Adrenal gland (tissue), 12 donors: ENCODE results near the gene DLG2. TPM values are rescaled to one million over a fixed set of nuclear protein-coding genes. Genes with fewer than 3 reads are reported as not detected.

Experiments used
- DNase-seq, 7 donors: peaks; one replicate each; pipeline ENCODE4 v3.0.0-alpha.2; 2019 to 2020
- H3K27ac ChIP-seq, 5 donors: fragments of 200-600 bp; sonication (generic) in 4 of 5; 1 replicate in 3 of 5; 2 replicates in 2 of 5; pipeline versions ENCODE4 v1.5.1 to v1.8.0; 2016 to 2020; ENCODE audit warnings: mild to moderate bottlenecking in 1 of 5
- H3K27me3 ChIP-seq: fragments of 200-600 bp; 2 replicates; pipeline ENCODE4 v1.8.0; 2021
- H3K36me3 ChIP-seq, 2 donors: fragments of 200-600 bp; replicated peaks in 1 of 2; 1 replicate in 1 of 2; 2 replicates in 1 of 2; pipeline versions ENCODE4 v1.5.1 to v1.8.0; 2018 to 2022
- H3K4me1 ChIP-seq, 2 donors: fragments of 200-600 bp; replicated peaks in 1 of 2; 1 replicate in 1 of 2; 2 replicates in 1 of 2; pipeline versions ENCODE4 v1.5.1 to v1.8.0; 2018 to 2021
- H3K4me3 ChIP-seq, 4 donors: fragments of 200-600 bp; sonication (generic) in 3 of 4; one replicate each; pipeline ENCODE4 v1.5.1; 2016 to 2018
- H3K9me3 ChIP-seq, 3 donors: fragments of 200-600 bp; sonication (generic) in 1 of 3; replicated peaks in 1 of 3; 1 replicate in 2 of 3; 2 replicates in 1 of 3; pipeline versions ENCODE4 v1.5.1 to v1.8.0; 2016 to 2021
- POLR2A ChIP-seq, 2 donors: fragments of 450-650 bp; IDR thresholded peaks; one replicate each; pipeline ENCODE4 v1.6.1; 2017; ENCODE audit warnings: antibody characterized with exemption in 2 of 2, mild to moderate bottlenecking in 2 of 2, moderate library complexity in 1 of 2
- WGBS, 4 donors: extraction: QIAGEN DNeasy Blood & Tissue Kit in 2 of 4; methylation state at CpG; one replicate each; pipeline versions ENCODE4 v1.1.5 to v1.1.7; 2013 to 2017; 5-methylcytosine and 5-hydroxymethylcytosine counted together
- intact Hi-C, 2 donors: fragments of 100-400 bp; cut with DNase I; formaldehyde crosslinking; loops; one replicate each; pipeline versions ENCODE4 v1.14.1 to v1.15.0; 2022 to 2023
- polyA plus RNA-seq, 3 donors: library from polyadenylated mRNA; stranded (reverse); fragments of 200-250 nt in 2 of 3; fragments of 350-450 nt in 1 of 3; fragmentation: Illumina TruSeq in 1 of 3; extraction: RNeasy Lipid Tissue Mini Kit (QIAGEN cat#74804) in 1 of 3; gene quantifications; one replicate each; pipeline ENCODE4 v1.2.3, GENCODE V29; 2013 to 2014
- total RNA-seq, 9 donors: library from RNA; depleted of rRNA in 4 of 9; stranded (reverse); fragments of >200 nt in 4 of 9; fragments of 120-200 nt in 1 of 9; fragmentation: NEBNext Ultra II Directional in 1 of 9; extraction: Animal tissue kit (Norgen Biotek cat#: 25700) in 1 of 9; gene quantifications; one replicate each; pipeline versions ENCODE4 v1.1.0 to v1.2.4, GENCODE V29; 2013 to 2023
- TF ChIP-seq, protein P1 (sequence below), 6 experiments: fragments of 450-650 bp in 4 of 6; fragments of 200-600 bp in 2 of 6; sonication (generic) in 1 of 6; IDR thresholded peaks; 1 replicate in 5 of 6; 2 replicates in 1 of 6; pipeline versions ENCODE4 v1.5.1 to v1.8.0; 2016 to 2021; ENCODE audit warnings: antibody characterized with exemption in 6 of 6, mild to moderate bottlenecking in 2 of 6, moderate library complexity in 1 of 6
- donor health status: healthy with polysubstance abuse.
- donor health status: Bipolar disorder and iron deficiency.
- donor health status: DM: yes; HTN: yes; CAD: no.
- donor health status: DM: no; HTN: no; CAD: no.
- donor health status: DM: no; HTN: no; CAD: no.
- donor health status: DM: yes; HTN: yes; CAD: no.

The DLG2 gene
- total and polyA plus RNA-seq, 12 donors: 8.3 to 101 (median 37.5) TPM

DNA sequence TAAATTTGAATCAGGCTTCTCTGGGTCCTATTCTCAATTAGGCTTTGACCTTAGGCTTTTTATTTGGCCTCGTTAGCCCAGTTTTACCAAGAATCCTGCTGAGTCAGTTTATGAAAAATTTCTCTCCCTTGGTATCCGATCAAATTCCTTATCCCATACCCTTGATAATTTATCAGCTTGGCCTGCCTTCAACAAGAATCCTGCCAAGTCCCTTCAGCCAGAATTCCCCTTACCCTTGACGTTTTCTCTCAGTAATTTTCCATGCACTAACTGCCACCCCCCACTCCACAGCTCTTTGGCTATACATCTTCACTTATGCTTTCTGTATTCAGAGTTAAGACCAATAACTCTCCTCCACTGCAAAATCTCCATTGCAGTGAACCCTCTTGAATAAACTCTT is 1530.0 kb downstream of the DLG2 start:
- Histone ChIP-seq H3K27ac (peak overlapping the region; percentile 45 to 70 (median 58)), H3K36me3 (no peaks in the 10 kb centered on the region), H3K4me1 (peaks cover 29 to 50% of the 10 kb centered on the region in 2 donors), H3K4me3 (no peak overlapping the region), H3K9me3 (no peaks in the 10 kb centered on the region), H3K27me3 (no peaks in the 10 kb centered on the region)
- WGBS, 4 donors: 23 to 28% (median 25%) methylated on average over 3 of the region's 3 CpGs
- TF ChIP-seq POLR2A (IDR thresholded peaks at IDR 0.05): no peak
- TF ChIP-seq, protein P1, sequence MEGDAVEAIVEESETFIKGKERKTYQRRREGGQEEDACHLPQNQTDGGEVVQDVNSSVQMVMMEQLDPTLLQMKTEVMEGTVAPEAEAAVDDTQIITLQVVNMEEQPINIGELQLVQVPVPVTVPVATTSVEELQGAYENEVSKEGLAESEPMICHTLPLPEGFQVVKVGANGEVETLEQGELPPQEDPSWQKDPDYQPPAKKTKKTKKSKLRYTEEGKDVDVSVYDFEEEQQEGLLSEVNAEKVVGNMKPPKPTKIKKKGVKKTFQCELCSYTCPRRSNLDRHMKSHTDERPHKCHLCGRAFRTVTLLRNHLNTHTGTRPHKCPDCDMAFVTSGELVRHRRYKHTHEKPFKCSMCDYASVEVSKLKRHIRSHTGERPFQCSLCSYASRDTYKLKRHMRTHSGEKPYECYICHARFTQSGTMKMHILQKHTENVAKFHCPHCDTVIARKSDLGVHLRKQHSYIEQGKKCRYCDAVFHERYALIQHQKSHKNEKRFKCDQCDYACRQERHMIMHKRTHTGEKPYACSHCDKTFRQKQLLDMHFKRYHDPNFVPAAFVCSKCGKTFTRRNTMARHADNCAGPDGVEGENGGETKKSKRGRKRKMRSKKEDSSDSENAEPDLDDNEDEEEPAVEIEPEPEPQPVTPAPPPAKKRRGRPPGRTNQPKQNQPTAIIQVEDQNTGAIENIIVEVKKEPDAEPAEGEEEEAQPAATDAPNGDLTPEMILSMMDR (IDR thresholded peaks at IDR 0.05): peak in 1 of 6 experiments; percentile 4
- intact Hi-C loops: no loop called here
- peak; percentile 45 to 77 (median 64) for DNase-seq

DNA sequence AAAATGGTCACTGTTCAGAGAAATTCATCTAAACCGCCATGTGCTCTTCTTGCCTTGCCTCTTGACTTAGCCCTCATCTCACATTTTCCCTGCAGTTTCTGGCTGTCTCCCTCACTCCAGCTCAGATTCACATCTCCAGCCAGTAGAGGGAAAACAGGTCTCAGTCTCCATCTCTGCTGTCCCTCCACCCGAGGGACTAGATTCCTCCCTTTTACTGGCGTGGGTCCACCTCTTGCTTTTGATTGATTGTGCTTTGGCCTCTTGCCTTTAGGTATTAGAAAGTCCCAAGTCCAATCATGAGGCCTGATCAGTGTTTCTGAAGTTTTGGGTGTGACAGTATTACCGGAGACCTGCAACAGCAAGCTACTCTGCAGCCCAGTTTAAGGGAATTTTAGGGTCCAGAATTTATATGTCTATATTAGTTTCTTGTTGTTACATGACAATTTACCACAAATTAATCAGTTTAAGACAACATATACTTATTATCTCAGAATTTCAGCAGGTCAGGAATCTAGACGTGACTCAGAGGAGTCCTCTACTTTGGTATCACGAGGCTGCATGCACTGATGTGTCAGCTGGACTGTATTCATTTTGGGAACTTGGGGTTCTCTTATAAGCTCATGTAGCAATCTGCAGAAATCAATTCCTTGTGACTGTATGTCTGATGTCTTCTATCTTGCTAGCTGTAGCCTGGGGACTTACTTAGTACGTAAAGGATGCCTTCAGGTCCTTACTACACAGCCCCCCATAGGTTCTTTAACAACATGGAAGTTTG is 1535.7 kb downstream of the DLG2 start:
- no peaks in the 10 kb centered on the region for H3K36me3 ChIP-seq
- peak in 6 of 7 donors; percentile 36 to 73 (median 54) for DNase-seq
- no peaks in the 10 kb centered on the region for H3K27me3 ChIP-seq
- intact Hi-C loops: no loop called here
- H3K4me3 ChIP-seq: no peak overlapping the region
- 62 to 66% (median 65%) methylated on average over 7 of the region's 7 CpGs for WGBS, 4 donors
- H3K9me3 ChIP-seq: no peaks in the 10 kb centered on the region
- peaks cover 26 to 51% of the 10 kb centered on the region in 2 donors for H3K4me1 ChIP-seq
- TF ChIP-seq, protein P1 (IDR thresholded peaks at IDR 0.05): peak in 2 of 6 experiments; percentile 16 to 20
- TF ChIP-seq POLR2A (IDR thresholded peaks at IDR 0.05): no peak
- H3K27ac ChIP-seq: peak overlapping the region in 3 of 5 donors; percentile 26 to 77 (median 64)

DNA sequence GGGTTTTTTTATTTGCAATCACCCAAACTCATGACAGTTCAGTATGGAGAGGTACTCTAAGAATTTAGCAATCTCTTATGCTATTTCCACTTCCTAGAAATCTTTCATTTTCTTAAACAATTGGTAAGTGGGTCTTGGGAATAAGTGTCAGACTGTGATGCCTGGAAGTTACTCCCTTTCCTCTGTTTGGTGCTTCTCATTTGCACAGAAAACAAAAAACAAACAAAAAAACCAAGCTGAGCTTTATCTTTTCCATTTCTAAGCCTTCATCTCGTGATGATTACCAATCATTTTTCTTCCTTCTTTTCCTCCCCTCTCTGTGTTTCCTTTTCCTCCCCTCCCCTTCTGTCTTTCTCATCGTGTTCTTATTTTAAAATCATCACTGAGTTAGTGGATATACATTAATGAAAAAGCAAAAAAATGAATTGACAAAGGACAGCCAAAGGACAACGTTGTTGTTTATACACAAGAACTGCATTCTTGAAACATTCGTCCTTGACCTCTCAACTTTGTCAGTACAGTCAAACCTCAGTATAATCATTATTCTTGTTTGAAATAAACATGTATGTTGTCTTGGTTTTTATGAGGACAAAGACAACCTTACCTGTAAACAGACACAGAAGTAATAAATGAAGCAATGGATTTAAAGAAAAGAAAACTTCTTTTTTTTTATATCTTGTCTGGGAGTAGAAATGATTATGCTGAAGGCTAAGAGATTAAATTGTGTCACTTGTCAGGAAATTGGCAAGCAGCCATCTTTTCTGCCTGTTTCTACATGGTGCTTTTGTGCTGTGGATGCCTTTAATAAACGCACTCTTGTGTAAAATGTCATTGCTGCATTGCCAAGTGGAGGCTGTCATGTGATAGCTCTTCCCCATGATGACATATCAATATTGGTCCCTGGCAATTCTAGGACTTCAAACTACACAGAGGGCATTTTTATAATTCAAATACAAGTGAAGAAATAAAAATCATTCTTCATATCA is 1537.8 kb downstream of the DLG2 start:
- no peak for TF ChIP-seq POLR2A (IDR thresholded peaks at IDR 0.05)
- TF ChIP-seq, protein P1 (IDR thresholded peaks at IDR 0.05): no peak
- intact Hi-C loops: no loop called here
- H3K36me3 ChIP-seq: no peaks in the 10 kb centered on the region
- no peaks in the 10 kb centered on the region for H3K27me3 ChIP-seq
- peak overlapping the region in 3 of 5 donors; percentile 29 to 62 (median 48) for H3K27ac ChIP-seq
- no peak overlapping the region for H3K4me3 ChIP-seq
- DNase-seq: peak; percentile 64 to 86 (median 69)
- no peaks in the 10 kb centered on the region for H3K9me3 ChIP-seq
- H3K4me1 ChIP-seq: peaks cover 23 to 50% of the 10 kb centered on the region in 2 donors
- 17 to 24% (median 19%) methylated on average over 5 of the region's 5 CpGs for WGBS, 4 donors

DNA sequence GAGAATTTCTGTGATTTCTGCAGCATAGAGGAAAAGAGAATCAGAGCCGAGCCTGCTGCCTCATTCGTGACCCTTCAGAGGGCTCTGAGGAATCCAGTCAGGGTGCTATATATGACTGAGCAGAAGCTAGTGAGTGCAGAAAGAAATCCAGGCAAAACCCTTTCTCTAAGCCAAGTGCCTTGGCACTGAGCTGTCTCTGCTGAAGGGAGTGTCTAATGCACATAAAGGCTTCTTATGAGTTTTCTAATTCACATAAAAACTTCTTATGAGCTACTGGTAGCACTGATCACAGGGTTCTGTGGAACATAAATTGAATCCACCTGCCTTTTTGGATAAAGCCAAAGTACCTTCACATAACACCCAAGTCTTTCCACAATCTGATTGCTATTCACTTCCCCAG is 1555.3 kb downstream of the DLG2 start:
- H3K9me3 ChIP-seq: no peaks in the 10 kb centered on the region
- no peak overlapping the region for H3K4me3 ChIP-seq
- peaks cover 0 to 3% of the 10 kb centered on the region in 2 donors for H3K4me1 ChIP-seq
- intact Hi-C loops: no loop called here
- H3K27ac ChIP-seq: no peak overlapping the region
- no peaks in the 10 kb centered on the region for H3K27me3 ChIP-seq
- WGBS, 4 donors: 90 to 93% (median 91%) methylated on average over 2 of the region's 2 CpGs
- no peak for DNase-seq
- no peak for TF ChIP-seq POLR2A (IDR thresholded peaks at IDR 0.05)
- TF ChIP-seq, protein P1 (IDR thresholded peaks at IDR 0.05): no peak
- no peaks in the 10 kb centered on the region for H3K36me3 ChIP-seq
